SH-SY5Y (cell line): ENCODE measurements around the gene CDC25B.

Experiments used
- GATA2 ChIP-seq: IDR thresholded peaks from 2 replicates; pipeline ENCODE4 v1.6.1; 2011; ENCODE audit warnings: mild to moderate bottlenecking, low read depth, low read length
- GATA3 ChIP-seq: IDR thresholded peaks from 2 replicates; pipeline ENCODE4 v1.6.1; 2011; ENCODE audit warnings: low read depth, mild to moderate bottlenecking, low read length, moderate library complexity

DNA sequence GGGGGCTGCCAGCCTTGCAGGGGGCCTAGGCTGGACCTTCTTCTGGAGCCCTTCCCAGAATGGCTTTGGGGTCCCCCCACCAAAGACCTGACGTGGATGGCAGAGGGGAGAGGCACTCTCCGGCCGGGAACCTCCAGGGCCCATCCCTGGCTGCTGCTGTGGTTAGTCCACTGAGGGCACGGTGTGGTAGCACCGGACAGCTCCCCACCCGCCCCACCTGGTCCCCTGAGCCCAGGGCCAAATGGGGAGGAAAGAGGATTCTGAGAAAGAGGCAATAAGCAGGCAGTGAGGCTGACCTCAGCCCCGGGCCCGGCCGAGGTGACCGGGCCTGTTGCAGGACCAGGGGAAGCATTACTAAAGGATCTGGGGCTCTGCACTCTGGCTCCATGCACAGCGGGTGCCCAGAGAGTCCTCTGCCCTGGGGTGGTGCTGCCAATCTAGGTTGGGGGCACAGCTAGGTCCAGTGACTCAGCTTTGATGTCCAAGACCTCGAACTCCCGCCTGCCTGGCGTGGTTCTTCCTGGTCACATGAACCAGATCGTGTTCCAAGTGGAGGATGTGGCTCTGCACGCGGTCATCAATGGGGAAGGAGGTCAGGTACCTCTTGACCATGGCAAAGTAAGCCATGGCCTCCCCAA, 11.8 kb upstream of the CDC25B start:
- TF ChIP-seq GATA2 (no peak), GATA3 (no peak)
